GM12874 (cell line): ENCODE data around the gene IGSF9.

Experiments
- TF ChIP-seq, protein P1 (sequence below): IDR thresholded peaks from 2 replicates; pipeline ENCODE4 v1.5.1; 2011; ENCODE audit warnings: low read depth, mild to moderate bottlenecking, control low read depth, low read length, moderate library complexity; ENCODE audit not compliant: insufficient read depth

Gene IGSF9

DNA sequence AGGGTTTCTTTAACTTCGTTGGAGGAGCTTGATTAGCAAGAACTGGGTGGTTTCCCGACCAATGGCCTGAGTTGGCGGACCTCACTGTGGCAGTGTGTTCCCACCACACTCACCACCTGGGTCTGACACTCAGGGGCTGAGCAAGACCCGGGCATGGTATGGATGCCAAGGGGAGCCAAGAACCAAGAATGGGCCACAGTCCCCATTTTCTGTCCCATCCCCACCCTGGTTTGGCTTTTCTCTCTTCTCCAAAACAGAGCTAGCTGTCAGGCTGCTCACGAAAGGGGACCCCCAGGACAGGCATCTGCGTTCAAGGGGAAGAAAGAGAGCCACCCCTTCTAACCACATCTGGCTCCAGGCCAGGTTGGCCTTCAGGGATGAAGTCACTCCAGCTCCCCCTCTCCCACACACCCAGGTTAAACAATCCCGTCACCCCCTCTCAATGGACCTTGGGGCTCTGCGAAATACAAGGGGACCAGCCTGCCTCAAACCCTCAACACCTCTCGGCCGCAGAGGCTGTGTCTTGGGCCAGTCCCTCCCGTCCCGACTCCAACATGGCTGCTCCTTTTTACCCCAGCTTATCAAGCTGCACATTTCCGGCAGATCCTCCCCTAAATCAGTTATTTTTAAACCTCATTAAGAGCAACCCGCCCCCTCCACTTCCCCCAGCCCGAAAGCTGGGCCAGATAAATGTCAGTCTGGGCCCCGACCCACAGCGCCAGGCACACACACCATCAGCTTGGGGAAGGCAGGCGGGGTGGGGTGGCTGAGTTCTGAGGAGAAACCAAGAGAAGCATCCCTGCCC is 23.5 kb downstream of the IGSF9 start:
- TF ChIP-seq, protein P1, sequence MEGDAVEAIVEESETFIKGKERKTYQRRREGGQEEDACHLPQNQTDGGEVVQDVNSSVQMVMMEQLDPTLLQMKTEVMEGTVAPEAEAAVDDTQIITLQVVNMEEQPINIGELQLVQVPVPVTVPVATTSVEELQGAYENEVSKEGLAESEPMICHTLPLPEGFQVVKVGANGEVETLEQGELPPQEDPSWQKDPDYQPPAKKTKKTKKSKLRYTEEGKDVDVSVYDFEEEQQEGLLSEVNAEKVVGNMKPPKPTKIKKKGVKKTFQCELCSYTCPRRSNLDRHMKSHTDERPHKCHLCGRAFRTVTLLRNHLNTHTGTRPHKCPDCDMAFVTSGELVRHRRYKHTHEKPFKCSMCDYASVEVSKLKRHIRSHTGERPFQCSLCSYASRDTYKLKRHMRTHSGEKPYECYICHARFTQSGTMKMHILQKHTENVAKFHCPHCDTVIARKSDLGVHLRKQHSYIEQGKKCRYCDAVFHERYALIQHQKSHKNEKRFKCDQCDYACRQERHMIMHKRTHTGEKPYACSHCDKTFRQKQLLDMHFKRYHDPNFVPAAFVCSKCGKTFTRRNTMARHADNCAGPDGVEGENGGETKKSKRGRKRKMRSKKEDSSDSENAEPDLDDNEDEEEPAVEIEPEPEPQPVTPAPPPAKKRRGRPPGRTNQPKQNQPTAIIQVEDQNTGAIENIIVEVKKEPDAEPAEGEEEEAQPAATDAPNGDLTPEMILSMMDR: no peak

DNA sequence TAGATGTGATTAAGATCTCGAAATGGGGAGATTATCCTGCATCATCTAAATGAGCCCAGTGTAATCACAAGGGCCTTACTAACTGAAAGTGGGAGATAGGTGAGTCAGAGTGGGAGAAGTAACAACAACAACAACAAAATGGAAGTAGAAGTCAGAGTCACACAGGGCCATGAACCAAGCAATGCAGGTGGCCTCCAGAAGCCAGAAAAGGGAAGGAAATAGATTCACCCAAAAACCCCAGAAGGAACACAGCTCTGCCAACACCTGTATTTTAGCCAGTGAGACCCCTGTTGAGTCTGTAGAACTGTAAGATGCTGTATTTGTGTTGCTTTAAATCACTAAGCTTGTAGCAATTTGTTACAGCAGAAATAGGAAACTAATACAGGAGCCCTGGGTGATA is 24.2 kb downstream of the IGSF9 start:
- TF ChIP-seq, protein P1: no peak

DNA sequence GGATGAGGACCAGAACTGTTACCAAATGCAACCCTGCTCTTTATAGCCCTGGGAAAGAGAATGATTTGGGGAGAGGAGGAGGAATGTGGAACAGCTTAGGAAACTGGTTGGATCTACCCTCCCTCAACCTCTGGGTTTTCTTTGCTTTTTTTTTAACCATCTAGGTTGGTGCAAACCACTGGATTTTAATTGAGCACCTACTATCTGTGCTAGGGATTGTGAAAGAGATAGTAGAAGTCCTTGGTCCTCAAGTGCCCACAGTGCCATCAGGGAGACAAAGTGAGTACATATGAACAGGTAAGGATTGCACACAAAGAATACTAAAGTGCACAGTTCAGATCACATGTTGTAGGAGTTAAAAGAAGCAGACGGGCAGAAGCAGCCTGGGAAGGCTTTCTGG is 24.8 kb downstream of the IGSF9 start:
- TF ChIP-seq, protein P1: no peak

DNA sequence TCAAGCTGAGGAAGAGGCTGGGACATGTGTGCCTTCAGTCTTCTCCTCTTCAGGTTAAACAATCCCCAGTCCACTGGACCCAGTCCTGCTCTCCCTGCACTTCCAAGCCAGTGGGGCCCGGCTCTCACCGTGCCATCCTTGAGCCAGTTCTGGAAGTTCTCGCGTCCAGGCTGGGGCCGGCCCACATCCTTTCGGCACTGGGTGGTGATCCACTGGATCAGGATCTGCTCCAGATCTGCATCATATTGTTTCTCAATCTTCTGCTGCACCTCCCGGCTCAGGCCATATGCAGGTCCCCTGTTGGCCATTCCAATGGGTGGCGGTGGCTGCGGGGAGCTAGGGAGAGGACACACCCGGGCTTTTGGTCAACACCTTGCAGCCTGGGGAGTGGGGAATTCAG is 25.2 kb downstream of the IGSF9 start:
- TF ChIP-seq, protein P1: no peak

DNA sequence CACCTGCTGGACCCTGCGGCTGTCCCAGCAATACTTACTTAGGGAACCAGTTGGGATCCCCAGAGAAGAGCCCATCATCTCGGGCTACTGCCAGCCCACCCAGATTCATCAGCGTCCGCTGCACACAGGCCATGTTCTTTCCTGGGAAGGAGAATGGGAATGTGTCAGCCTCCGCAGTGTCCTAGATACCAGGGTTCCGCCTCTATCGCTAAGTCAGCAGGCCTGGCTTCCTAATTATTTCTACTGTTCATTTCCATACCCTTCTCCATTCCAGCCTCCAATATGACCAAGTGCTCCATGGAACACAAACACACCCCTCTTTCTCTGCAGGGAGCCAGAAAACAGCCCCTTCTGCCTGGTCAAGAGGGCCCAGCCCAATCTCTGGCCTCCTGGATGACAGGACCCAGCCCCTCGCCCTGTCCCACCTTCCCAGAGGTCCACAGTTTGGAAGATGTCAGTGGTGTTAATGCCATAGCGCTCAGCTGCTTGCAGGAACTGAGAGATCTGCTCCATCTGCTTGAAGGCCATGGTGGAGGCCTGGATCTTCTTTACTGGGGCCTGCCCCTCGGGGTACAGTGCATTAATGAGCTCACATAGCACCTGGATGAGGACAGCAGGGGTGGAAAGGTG is 26.1 kb downstream of the IGSF9 start:
- TF ChIP-seq, protein P1: no peak

- TF ChIP-seq, protein P1: no peak
Measured at GRCh38 chr1:159918352-159919200, 26.8 kb downstream of the IGSF9 start.
